Erythroblast (primary cell): Measurements from ENCODE around the gene PDE7B.

ENCODE experiments used
- DNase-seq, 2 experiments: peaks; one replicate each; lab custom pipeline; 2025; lab: John Stamatoyannopoulos, UW
- GATA1 ChIP-seq: IDR thresholded peaks from 2 replicates; pipeline ENCODE4 v1.6.1; 2011; ENCODE audit warnings: low read depth, mild to moderate bottlenecking, control low read depth, low read length, moderate library complexity
- POLR2A ChIP-seq: IDR thresholded peaks from 2 replicates; pipeline ENCODE4 v1.6.1; 2011; ENCODE audit warnings: mild to moderate bottlenecking, low read length

The PDE7B gene

DNA sequence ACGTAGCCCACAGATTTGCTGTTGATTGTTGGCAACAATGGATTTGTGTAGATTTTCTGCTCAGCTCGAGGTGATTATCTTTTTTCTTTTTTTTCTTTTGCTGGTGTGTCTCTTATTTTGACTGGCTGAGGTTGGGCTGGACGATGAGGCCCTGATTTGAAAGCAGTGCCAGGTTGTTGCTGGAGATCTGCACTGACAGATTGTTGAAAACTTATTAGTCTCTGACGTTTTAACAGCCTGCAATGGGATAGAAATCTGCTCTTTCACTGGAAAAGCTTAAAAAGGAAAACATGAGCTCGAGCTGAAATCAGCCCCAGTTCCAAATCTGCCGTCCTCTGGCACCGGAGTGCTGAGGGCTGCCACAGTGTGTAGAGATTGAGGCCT is 87.7 kb downstream of the PDE7B start:
- DNase-seq = no peak
- TF ChIP-seq POLR2A (no peak), GATA1 (no peak)

DNA sequence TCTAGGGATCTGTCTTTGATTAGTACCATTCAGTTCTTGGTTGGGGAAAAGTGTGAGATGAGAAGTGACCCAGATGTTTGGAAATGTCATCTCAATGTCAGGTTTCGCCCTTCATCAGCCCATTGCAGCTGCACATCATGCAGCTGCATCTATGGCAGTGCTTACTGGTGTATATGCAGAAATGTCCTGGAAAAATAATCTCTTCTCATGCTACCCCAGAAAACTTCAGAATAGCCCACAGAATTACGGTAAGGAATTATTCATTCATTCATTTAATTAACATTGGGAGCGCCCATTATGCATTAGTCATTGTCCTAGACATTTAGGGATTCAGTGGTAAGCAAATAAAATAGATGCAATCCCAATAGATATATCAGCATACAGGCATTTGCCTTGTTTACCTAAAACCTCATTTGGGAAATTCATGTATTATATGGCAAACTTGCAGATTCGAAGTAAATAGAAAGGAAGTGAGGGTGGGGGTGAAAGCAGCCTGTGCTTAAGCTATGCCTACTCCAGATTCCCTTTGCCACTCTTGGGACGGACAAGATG is 89.2 kb downstream of the PDE7B start:
- DNase-seq = no peak
- TF ChIP-seq GATA1 = no peak
- no peak for TF ChIP-seq POLR2A

DNA sequence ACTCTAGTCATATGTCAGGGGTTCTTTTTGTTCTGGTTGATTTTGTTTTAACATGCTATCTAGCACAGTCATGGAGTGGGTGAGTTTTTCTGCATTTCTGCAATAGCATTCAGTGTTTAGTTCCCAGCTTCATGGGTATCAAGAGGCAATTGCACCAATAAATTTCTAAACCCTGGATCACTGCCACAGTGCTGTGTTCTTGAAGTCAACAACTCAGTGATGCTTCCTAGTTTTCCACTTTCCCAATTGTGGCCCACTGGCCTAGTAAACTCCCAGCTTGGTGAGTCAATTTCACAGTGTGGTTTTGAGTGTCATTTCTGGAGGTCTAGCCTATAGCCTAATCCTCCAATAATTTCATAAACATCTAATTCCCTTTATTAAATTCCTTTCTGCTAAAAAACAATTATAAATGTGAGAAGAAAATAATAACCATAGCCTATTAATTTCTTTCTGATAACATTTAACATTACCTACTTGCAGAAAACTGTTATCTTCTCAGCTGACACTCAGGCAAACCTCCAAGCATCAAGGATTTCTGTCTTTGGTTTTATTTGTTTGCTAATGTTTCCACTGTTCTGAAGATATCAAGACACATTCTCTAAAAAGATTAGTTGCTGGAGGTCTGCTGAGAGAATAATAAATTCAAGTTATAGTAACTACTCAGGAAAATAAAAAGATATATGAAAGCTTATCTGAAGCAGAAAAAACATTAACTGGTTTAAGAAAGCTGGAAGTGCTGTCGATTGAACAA is 89.9 kb downstream of the PDE7B start:
- TF ChIP-seq GATA1 (no peak), POLR2A (no peak)
- DNase-seq = no peak

DNA sequence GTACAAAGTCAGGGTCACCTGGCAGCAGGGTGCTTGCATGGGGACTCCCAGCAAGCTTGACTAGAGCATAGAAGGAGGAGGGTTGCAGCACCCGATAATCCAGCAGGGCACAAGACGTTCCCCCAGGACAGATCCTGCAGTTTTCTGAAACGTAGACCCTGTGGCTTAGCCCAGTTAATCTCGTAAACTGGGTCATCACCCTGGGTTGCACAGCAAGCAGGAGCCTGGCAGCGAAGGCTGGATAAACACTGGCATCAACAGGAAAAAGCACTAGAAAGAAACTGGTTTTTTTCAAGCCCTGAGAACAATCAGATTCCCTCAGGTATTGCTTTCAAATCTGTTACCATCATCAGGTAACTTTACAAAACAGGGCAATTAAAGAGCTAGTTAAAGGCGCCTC is 92.6 kb downstream of the PDE7B start:
- no peak for DNase-seq
- TF ChIP-seq POLR2A (no peak), GATA1 (no peak)

DNA sequence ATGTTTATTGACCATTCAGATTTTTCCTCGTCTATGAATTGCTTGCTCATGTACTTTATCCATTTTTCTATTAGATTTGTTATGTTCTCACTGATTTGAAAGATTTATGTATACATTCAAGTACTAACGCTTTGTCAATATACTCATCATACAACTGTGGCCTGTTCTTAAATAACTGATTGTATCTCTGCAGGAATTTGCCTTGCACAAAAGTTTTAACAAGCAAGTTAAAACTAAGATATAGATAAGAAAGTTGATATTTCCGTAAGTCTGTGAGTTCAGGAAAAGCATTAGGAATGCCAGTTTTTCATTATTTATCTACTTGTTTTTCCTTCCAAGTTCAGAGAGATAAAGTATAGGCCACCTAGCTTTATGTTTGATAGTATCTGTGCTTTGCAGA is 95.2 kb downstream of the PDE7B start:
- no peak for DNase-seq
- TF ChIP-seq GATA1 (no peak), POLR2A (no peak)

DNA sequence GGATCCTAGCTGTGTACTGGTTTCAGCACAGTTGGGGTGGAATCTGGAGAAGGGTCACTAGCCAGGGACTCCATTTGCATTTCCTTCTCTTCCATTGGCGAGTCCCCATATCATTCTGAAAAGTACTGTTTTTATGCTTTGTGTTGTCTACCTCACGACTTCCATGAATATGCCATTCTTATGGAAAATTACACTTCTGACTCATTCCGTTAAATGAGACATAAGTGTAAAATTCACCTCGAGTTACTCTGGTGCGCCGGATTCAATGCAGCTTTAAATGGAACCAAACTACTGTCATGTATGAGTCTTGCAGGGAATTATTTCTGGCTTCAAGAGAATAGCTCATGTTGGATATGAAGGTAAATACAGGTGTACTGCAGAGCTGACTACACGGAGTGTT is 99.2 kb downstream of the PDE7B start:
- no peak for DNase-seq
- TF ChIP-seq GATA1 = no peak
- TF ChIP-seq POLR2A = no peak

DNA sequence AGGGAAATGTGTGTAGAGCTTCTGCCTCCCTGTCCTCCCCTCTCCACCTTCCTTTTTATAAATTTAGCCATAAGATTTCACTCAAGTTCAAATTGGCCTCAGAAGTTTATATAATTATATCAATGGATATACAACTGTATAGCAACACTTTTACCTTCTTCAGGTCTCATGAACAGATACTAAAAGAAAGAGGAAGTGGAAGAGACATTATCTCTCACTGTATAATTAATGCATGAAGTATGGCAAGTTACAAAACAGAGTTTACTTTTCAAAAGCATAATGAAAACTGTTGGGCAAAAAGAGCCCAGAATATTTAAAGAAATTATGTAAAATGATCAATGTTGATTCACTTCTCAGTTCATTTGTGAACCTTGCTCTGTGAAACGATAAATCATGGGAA is 99.7 kb downstream of the PDE7B start:
- DNase-seq = no peak

DNA sequence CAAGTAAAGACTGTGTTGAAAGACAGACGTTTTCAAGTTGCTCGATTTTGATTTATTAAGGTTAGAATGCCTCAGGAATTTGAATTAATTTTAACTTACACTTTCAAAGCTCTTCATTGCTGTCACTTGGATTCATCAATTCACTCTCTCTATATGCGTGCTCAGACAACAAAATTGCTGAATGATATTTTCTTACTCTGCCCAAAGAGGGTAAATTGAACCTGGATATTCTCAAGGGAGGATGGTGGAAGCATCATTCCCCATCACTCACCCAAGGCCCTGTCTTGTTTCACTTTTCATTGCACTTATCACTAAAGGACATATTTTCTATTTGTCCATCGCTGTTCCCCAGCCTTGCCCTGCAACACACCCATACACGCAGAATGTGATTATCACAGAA is 102.3 kb downstream of the PDE7B start:
- DNase-seq = no peak
- no peak for TF ChIP-seq GATA1
- TF ChIP-seq POLR2A = no peak

More for the DNA sequence above, 99.7 kb downstream of the PDE7B start:
- TF ChIP-seq POLR2A (no peak), GATA1 (no peak)

DNA sequence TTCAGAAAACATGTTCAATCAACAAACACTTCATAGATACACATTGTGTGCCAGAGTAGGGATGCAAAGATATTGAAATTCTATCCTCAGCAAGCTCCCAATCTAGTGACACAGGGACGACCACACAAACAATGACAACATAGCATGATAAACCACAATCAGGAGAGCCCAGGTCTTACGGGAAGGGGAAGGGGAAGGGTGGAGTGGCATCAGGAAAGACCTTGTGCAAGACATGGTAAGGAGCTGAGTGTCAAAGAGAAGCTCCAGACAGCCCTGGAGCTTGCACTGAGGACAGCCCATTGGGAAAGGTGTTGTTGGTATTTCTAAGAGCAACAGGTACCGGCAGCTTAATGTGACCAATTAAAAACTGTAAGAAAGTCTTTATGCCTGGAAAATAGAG is 103.6 kb downstream of the PDE7B start:
- DNase-seq = no peak
- no peak for TF ChIP-seq POLR2A
- TF ChIP-seq GATA1 = no peak

DNA sequence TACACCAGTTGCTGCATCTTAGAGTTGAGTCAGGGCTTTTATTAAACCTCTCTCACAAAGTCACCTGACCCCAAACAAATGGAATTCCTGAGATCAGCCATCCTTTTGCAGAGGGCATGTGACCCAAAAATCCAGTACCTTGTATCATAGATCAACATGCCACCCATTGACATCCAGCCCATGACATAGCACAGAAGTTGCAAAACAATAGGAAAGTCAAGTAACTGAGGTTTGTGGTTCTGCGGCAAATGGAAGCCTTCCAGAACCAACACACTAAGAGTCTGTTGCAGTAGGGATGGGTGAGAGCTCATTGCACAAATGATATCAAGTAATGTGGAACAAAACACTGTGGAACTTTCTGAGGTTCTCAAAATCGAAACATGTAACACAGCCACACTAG is 111.2 kb downstream of the PDE7B start:
- no peak for DNase-seq
- TF ChIP-seq POLR2A = no peak
- no peak for TF ChIP-seq GATA1

DNA sequence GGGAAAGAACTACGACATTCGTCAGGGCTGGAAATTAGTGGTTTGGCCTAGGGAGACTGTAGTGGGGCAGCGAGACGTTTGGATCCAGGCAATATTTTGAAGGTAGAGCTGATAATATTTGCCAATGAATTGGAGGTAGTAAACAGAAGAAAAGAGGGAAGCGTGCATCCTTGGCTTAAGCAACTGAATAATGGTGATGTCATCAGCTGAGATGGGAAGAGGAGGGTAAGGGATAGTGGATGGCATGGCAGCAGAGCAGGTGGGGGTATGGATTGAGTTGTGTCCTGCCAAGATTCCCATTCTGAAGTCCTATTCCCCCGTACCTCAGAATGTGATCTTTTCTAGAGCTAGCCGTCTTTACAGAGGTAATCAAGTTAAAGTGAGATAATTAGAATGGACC is 119.2 kb downstream of the PDE7B start:
- no peak for TF ChIP-seq POLR2A
- no peak for TF ChIP-seq GATA1
- DNase-seq = no peak

DNA sequence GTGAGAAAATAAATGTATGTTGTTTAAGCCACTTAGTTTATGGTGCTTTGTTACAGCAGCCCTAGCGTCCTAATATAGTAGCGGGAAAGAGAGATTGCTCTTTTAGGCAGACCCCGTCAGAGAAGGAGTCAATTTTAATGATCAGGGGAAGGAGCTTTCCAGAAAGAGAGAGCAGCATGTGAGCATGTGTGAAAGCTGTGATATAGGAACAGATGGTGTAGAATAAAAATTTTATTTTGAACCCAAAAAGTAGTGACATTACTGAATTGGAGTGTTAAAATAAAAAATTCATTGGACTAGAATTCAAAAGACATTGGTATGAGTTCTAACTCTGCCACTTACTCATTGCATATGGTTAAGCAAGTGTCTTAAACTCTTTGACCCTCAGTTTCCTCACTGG is 119.8 kb downstream of the PDE7B start:
- DNase-seq = no peak
- TF ChIP-seq POLR2A (no peak), GATA1 (no peak)

DNA sequence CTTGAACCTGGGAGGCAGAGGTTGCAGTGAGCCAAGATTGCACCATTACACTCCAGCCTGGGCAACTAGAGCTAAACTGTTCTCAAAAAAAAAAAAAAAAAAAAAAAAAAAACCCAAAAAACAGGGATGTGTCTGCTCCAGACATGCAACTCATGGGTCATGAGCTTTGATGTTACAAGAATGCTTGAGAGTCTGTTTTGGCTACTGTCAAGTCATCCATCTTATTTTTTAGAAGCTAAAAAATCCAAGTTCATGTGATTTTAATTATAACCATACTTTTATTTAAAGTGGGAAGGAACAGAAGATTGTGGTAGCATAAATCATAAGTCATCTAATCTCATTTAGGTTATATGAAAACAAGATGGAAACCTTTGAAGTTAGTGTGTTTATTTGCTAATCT is 120.6 kb downstream of the PDE7B start:
- DNase-seq = no peak
- TF ChIP-seq POLR2A (no peak), GATA1 (no peak)

DNA sequence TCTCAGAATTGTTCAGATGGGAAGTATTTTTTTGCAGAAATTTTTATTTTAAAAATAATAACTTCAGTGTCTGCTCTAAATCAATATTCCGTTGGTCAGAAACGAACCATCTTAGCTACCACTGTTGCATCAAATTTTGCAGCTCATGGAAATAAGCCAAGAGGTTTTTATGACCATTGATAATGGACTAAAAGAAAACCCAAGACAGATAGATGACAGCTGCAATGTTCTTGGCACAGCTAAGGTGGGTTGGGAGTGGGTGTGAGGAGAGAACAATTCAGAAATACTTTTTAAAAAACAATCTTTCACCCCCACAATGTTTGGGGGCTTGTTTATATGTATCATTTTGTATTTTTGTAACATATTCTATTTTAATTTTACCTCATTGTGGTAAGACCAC is 121.1 kb downstream of the PDE7B start:
- TF ChIP-seq GATA1 (no peak), POLR2A (no peak)

DNA sequence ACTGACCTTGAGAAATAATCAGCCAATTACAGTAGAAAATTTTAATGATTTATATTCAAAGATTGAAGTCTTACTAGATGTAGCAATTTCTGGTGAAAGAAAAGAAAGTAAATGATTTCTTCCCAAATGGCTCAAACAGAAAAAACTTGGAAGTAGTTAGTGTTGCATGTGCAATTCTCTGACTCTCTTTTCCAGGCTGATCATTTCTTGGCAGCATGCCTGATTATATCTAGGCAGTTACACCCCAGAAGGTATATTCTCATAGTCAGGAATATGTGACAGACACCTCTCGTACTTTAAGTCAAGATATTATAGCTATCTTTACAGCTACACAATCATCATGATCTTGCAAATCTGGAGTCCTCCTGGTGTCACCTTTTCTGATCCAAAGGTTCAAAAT is 122.9 kb downstream of the PDE7B start:
- no peak for DNase-seq

More for the DNA sequence above, 121.1 kb downstream of the PDE7B start:
- DNase-seq = no peak

More for the DNA sequence above, 122.9 kb downstream of the PDE7B start:
- TF ChIP-seq GATA1 (no peak), POLR2A (no peak)
